GM10266 (cell line): ENCODE measurements around the gene EEF1A2.

ENCODE experiments used
- DNase-seq: peaks from one replicate; pipeline ENCODE4 v3.0.0; 2012; ENCODE audit errors: extremely low spot score
- TF ChIP-seq, protein P1 (sequence below): IDR thresholded peaks from 2 replicates; pipeline ENCODE4 v1.5.1; 2012; ENCODE audit warnings: mild to moderate bottlenecking, low read depth; ENCODE audit not compliant: control insufficient read depth, insufficient read depth; ENCODE audit errors: missing control alignments

The EEF1A2 gene

GRCh38 chr20:63493563-63494020 lies 5.3 kb downstream of the EEF1A2 start:
- TF ChIP-seq, protein P1, sequence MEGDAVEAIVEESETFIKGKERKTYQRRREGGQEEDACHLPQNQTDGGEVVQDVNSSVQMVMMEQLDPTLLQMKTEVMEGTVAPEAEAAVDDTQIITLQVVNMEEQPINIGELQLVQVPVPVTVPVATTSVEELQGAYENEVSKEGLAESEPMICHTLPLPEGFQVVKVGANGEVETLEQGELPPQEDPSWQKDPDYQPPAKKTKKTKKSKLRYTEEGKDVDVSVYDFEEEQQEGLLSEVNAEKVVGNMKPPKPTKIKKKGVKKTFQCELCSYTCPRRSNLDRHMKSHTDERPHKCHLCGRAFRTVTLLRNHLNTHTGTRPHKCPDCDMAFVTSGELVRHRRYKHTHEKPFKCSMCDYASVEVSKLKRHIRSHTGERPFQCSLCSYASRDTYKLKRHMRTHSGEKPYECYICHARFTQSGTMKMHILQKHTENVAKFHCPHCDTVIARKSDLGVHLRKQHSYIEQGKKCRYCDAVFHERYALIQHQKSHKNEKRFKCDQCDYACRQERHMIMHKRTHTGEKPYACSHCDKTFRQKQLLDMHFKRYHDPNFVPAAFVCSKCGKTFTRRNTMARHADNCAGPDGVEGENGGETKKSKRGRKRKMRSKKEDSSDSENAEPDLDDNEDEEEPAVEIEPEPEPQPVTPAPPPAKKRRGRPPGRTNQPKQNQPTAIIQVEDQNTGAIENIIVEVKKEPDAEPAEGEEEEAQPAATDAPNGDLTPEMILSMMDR, result no peak
- DNase-seq, result no peak

DNA sequence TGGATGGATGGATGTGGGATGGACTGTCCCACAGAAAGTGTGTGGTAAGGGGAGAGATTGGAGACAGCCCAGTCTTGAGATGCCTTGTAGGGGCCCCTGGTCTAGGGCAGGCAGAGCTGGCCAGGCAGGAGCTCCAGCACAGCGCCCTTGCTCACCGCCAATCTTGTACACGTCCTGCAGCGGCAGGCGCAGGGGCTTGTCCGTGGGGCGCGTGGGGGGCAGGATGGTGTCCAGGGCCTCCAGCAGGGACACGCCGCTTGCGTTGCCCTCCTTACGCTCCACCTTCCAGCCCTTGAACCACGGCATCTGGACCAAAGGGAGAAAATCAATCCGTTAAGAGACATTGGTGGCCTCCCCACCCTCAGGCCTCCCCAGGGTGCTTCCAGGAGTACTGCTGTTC lies 5.9 kb downstream of the EEF1A2 start:
- DNase-seq, result no peak
- TF ChIP-seq, protein P1, result no peak

- TF ChIP-seq, protein P1, result no peak
- no peak for DNase-seq
Observed at GRCh38 chr20:63492518-63492917, 6.4 kb downstream of the EEF1A2 start.

GRCh38 chr20:63491635-63492230 lies 7.2 kb downstream of the EEF1A2 start:
- DNase-seq, result no peak
- TF ChIP-seq, protein P1, result no peak

- DNase-seq, result no peak
Observed at GRCh38 chr20:63491078-63491477, 7.8 kb downstream of the EEF1A2 start.

DNA sequence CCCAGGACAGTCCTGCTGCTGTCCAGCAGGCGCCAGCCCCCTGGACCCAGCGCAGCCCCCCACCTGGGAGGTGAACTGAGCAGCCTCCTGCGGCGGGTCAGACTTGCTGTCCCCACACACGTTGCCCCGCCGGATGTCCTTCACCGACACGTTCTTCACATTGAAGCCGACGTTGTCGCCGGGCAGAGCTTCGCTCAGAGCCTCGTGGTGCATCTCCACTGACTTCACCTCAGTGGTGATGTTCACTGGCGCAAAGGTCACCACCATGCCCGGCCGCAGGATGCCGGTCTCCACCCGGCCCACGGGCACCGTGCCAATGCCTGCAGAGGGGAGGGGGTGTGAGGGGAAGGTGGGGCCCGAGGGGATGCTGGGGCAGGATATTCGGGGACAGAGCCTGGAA lies 8.5 kb downstream of the EEF1A2 start:
- TF ChIP-seq, protein P1, result no peak
- no peak for DNase-seq

More at GRCh38 chr20:63491078-63491477, 7.8 kb downstream of the EEF1A2 start:
- TF ChIP-seq, protein P1, result no peak

GRCh38 chr20:63488315-63489251 lies 10.3 kb downstream of the EEF1A2 start:
- TF ChIP-seq, protein P1, result no peak
- no peak for DNase-seq
